SU-DHL-6 (cell line): ENCODE results near the gene UBE2L5.
A peak's percentile ranks its signal among the peaks of the same experiment; 100 is the strongest.

Source experiments
- H2AFZ ChIP-seq: fragments of 200-600 bp; sonication (generic); 2 replicates; pipeline ENCODE4 v1.6.1; 2014; ENCODE audit warnings: low read depth, mild to moderate bottlenecking, moderate library complexity, mixed read lengths, antibody characterized with exemption, low read length; ENCODE audit not compliant: severe bottlenecking
- H3F3A ChIP-seq: fragments of 200-600 bp; shearing (Covaris generic); 2 replicates; pipeline ENCODE4 v1.6.0; 2016; ENCODE audit warnings: antibody characterized with exemption, mild to moderate bottlenecking; ENCODE audit not compliant: insufficient read depth
- H3K27ac ChIP-seq: fragments of 200-600 bp; sonication (generic); 2 replicates; pipeline ENCODE4 v1.5.1; 2016; ENCODE audit warnings: low read depth, mild to moderate bottlenecking, low read length, moderate library complexity, mixed read lengths
- H3K27me3 ChIP-seq: fragments of 200-600 bp; sonication (generic), shearing (Covaris generic); 2 replicates; pipeline ENCODE4 v1.6.0; 2014; ENCODE audit warnings: mild to moderate bottlenecking, low read length
- H3K36me3 ChIP-seq: fragments of 200-600 bp; sonication (generic); 2 replicates; pipeline ENCODE4 v1.6.1; 2014; ENCODE audit warnings: mild to moderate bottlenecking, low read length, mixed read lengths
- H3K4me2 ChIP-seq: fragments of 300-600, 200-600 bp; shearing (Covaris generic), sonication (generic); 2 replicates; pipeline ENCODE4 v1.6.0; 2014; ENCODE audit warnings: low read length, low read depth, mild to moderate bottlenecking; ENCODE audit not compliant: poor library complexity, severe bottlenecking
- H3K4me3 ChIP-seq: fragments of 200-600 bp; sonication (generic); 2 replicates; pipeline ENCODE4 v1.5.1; 2014; ENCODE audit warnings: antibody characterized with exemption, low read length, mild to moderate bottlenecking, mixed read lengths; ENCODE audit not compliant: insufficient read depth, poor library complexity, severe bottlenecking
- H3K79me2 ChIP-seq: fragments of 200-600 bp; sonication (generic); 2 replicates; pipeline ENCODE4 v1.6.1; 2014; ENCODE audit warnings: mild to moderate bottlenecking, low read length, moderate library complexity; ENCODE audit not compliant: insufficient read depth
- H3K9ac ChIP-seq: fragments of 200-600 bp; sonication (generic); 2 replicates; pipeline ENCODE4 v1.7.0; 2014; ENCODE audit warnings: mild to moderate bottlenecking, low read length
- H3K9me2 ChIP-seq: fragments of 200-600 bp; sonication (generic); replicated peaks from 2 replicates; pipeline ENCODE4 v1.6.1; 2014; ENCODE audit warnings: low read length; ENCODE audit not compliant: insufficient read depth
- H3K9me3 ChIP-seq: fragments of 200-600 bp; sonication (generic); 2 replicates; pipeline ENCODE4 v1.6.1; 2014; ENCODE audit warnings: low read length, mixed read lengths; ENCODE audit not compliant: insufficient read depth
- H4K20me1 ChIP-seq: fragments of 200-600 bp; sonication (generic); 2 replicates; pipeline ENCODE4 v1.6.1; 2014; ENCODE audit warnings: low read depth, mild to moderate bottlenecking, antibody characterized with exemption, low read length, moderate library complexity, mixed read lengths
- EZH2phosphoT487 ChIP-seq: fragments of 200-600 bp; sonication (generic), shearing (Covaris generic); conservative IDR thresholded peaks from 2 replicates; pipeline ENCODE4 v1.6.1; 2018; ENCODE audit warnings: mild to moderate bottlenecking, antibody characterized with exemption, low read length, moderate library complexity, mixed read lengths
- TF ChIP-seq, protein P1 (sequence below): fragments of 200-600 bp; sonication (generic); IDR thresholded peaks from one replicate; pipeline ENCODE4 v1.5.1; 2017; ENCODE audit warnings: antibody characterized with exemption, mild to moderate bottlenecking, low read length, moderate library complexity; ENCODE audit not compliant: insufficient read depth, poor library complexity, severe bottlenecking

The UBE2L5 gene

DNA sequence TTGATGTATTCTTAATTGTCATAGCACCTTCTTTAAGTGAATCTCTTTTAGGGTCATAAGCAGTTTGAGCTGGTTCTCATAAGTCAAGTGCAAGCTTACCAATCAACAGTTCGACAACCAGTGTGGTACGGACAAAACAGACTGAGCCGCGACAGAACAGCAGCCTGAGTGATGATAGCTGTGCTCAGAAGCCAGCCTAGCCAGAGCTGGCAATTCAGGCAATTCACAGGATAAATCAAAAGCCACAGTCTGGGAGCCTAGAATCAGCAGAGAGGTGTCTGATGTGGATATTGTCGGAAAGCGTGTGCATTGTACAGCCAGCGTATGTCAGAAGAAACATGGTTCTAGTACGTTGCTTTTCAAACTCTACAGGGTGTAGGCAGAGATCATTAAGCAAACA is 14.9 kb downstream of the UBE2L5 start:
- H3K27me3 ChIP-seq, result no peaks in the 10 kb centered on the region
- H3K9me3 ChIP-seq, result no peaks in the 10 kb centered on the region
- H4K20me1 ChIP-seq, result no peaks in the 10 kb centered on the region
- H3K27ac ChIP-seq, result no peak overlapping the region
- no peak overlapping the region for H2AFZ ChIP-seq
- no peaks in the 10 kb centered on the region for H3K79me2 ChIP-seq
- H3K9me2 ChIP-seq, result no peaks in the 10 kb centered on the region
- H3K9ac ChIP-seq, result no peak overlapping the region
- peaks cover 40% of the 10 kb centered on the region for H3F3A ChIP-seq
- H3K36me3 ChIP-seq, result peaks cover 1% of the 10 kb centered on the region; the same call in 1 of the 2 replicates
- TF ChIP-seq EZH2phosphoT487, result no peak
- TF ChIP-seq, protein P1, sequence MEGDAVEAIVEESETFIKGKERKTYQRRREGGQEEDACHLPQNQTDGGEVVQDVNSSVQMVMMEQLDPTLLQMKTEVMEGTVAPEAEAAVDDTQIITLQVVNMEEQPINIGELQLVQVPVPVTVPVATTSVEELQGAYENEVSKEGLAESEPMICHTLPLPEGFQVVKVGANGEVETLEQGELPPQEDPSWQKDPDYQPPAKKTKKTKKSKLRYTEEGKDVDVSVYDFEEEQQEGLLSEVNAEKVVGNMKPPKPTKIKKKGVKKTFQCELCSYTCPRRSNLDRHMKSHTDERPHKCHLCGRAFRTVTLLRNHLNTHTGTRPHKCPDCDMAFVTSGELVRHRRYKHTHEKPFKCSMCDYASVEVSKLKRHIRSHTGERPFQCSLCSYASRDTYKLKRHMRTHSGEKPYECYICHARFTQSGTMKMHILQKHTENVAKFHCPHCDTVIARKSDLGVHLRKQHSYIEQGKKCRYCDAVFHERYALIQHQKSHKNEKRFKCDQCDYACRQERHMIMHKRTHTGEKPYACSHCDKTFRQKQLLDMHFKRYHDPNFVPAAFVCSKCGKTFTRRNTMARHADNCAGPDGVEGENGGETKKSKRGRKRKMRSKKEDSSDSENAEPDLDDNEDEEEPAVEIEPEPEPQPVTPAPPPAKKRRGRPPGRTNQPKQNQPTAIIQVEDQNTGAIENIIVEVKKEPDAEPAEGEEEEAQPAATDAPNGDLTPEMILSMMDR, result no peak
- H3K4me2 ChIP-seq, result no peak overlapping the region
- H3K4me3 ChIP-seq, result no peak overlapping the region

DNA sequence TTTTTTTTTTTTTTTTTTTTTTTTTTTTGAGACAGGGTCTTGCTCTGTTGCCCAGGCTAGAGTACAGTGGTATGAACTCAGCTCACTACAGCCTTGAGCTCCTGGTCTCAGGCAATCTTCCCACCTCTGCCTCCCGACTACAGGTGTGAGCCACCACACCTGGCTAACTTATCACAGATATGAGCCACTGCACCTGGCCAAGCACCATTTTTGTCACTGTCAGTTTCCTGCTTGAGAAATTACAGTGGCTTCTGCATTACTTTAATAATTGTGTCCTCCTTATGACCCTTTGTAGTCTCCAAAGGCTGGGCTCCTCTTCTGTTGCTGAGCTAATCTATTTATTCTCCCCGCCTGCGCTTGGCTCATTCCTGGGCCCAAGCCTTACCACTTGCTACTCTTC is 16.0 kb downstream of the UBE2L5 start:
- peak overlapping the region; percentile 41 for H3K4me2 ChIP-seq
- TF ChIP-seq, protein P1, result no peak
- no peak for TF ChIP-seq EZH2phosphoT487
- no peaks in the 10 kb centered on the region for H3K9me3 ChIP-seq

DNA sequence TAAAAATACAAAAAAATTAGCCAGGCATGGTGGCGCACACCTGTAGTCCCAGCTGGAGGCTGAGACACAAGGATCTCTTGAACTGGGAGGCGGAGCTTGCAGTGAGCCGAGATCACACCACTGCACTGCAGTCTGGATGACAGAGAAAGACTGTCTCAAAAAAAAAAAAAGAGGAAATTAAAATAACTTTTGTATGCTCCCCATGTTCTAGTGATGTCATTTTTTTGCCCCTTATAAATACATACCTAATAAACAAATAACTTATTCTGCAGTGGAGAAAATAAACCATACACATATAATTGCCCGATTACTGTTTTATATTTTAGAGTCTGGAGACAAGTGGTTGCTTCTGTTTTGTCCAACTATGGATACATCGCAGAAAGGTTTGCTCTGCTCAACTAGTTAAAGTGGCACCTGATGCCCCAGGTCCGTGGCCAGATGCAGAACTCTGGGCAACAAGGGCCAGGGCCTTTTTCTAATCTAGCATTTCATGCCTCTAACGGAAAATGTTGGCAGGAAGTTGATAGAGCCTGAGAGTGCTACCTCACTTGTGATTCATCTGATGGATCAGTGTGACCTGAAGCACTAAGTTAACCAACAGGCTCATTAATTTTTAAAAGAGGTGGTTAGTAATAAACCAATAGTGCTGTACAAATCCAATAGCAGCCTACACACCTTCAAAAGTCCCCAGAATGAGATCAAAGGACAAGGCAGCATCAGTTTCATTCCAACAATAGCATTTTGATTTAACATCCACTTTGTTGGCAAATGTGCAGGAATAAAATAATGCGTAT is 18.8 kb downstream of the UBE2L5 start:
- no peaks in the 10 kb centered on the region for H4K20me1 ChIP-seq
- peaks cover 73% of the 10 kb centered on the region for H3F3A ChIP-seq
- peak overlapping the region; percentile 27 for H3K4me2 ChIP-seq
- peak overlapping the region; percentile 5; the same call in 1 of the 2 replicates for H3K9ac ChIP-seq
- peak overlapping the region; percentile 75 for H3K27ac ChIP-seq
- H3K4me3 ChIP-seq, result no peak overlapping the region
- H3K36me3 ChIP-seq, result peaks cover 3% of the 10 kb centered on the region; the same call in 1 of the 2 replicates
- no peaks in the 10 kb centered on the region for H3K9me3 ChIP-seq
- H3K27me3 ChIP-seq, result no peaks in the 10 kb centered on the region
- TF ChIP-seq, protein P1, result no peak
- H2AFZ ChIP-seq, result peak overlapping the region; percentile 64
- no peaks in the 10 kb centered on the region for H3K9me2 ChIP-seq
- peaks cover 8% of the 10 kb centered on the region; the same call in 1 of the 2 replicates for H3K79me2 ChIP-seq

More for the DNA sequence above, 16.0 kb downstream of the UBE2L5 start:
- H3K9ac ChIP-seq, result peak overlapping the region; percentile 9; the same call in 1 of the 2 replicates
- H3K27me3 ChIP-seq, result no peaks in the 10 kb centered on the region
- no peaks in the 10 kb centered on the region for H3K79me2 ChIP-seq
- H3K4me3 ChIP-seq, result no peak overlapping the region
- H2AFZ ChIP-seq, result no peak overlapping the region
- H4K20me1 ChIP-seq, result no peaks in the 10 kb centered on the region
- peak overlapping the region; percentile 76 for H3K27ac ChIP-seq
- H3F3A ChIP-seq, result peaks cover 51% of the 10 kb centered on the region
- peaks cover 3% of the 10 kb centered on the region; the same call in 1 of the 2 replicates for H3K36me3 ChIP-seq
- no peaks in the 10 kb centered on the region for H3K9me2 ChIP-seq
